CD4-positive, alpha-beta T cell treated with Interleukin-15 for 1 hour (primary cell): Measurements from ENCODE around the gene SRCIN1.
"Not testable (repeated sequence)": the region's sequence is repeated elsewhere in the genome, so short reads cannot be mapped to it uniquely, and the experiment has no call there.

Source experiments
- DNase-seq: peaks from one replicate; pipeline ENCODE4 v3.0.0-alpha.2; 2020

The SRCIN1 gene

GRCh38 chr17:38605841-38606645 is at the start of gene SRCIN1:
Gene SRCIN1 (minus strand): TSS chr17:38605952. CDS start chr17:38605705, 247 bp downstream.
- peak; percentile 58 for DNase-seq

GRCh38 chr17:38654411-38655398 is 49.0 kb upstream of the SRCIN1 start:
- DNase-seq, result no peak

- no peak for DNase-seq
Measured at GRCh38 chr17:38653679-38654078, 47.9 kb upstream of the SRCIN1 start.

- DNase-seq, result no peak
Measured at GRCh38 chr17:38653230-38653629, 47.5 kb upstream of the SRCIN1 start.

GRCh38 chr17:38650653-38651173 is 45.0 kb upstream of the SRCIN1 start:
- not testable (repeated sequence) for DNase-seq

GRCh38 chr17:38637951-38638350 is 32.2 kb upstream of the SRCIN1 start:
- no peak for DNase-seq

- DNase-seq, result no peak
Measured at GRCh38 chr17:38636054-38636453, 30.3 kb upstream of the SRCIN1 start.

GRCh38 chr17:38632334-38632733 is 26.6 kb upstream of the SRCIN1 start:
- no peak for DNase-seq

GRCh38 chr17:38628441-38628840 is 22.7 kb upstream of the SRCIN1 start:
- DNase-seq, result no peak

- DNase-seq, result no peak
Measured at GRCh38 chr17:38627957-38628356, 22.2 kb upstream of the SRCIN1 start.

- DNase-seq, result not testable (repeated sequence)
Measured at GRCh38 chr17:38626606-38627226, 21.0 kb upstream of the SRCIN1 start.

GRCh38 chr17:38625482-38625881 is 19.7 kb upstream of the SRCIN1 start:
- no peak for DNase-seq

GRCh38 chr17:38624782-38625355 is 19.1 kb upstream of the SRCIN1 start:
- DNase-seq, result not testable (repeated sequence)

GRCh38 chr17:38621538-38621937 is 15.8 kb upstream of the SRCIN1 start:
- no peak for DNase-seq

GRCh38 chr17:38620551-38621277 is 15.0 kb upstream of the SRCIN1 start:
- DNase-seq, result no peak

GRCh38 chr17:38619937-38620550 is 14.3 kb upstream of the SRCIN1 start:
- no peak for DNase-seq

GRCh38 chr17:38619451-38619795 is 13.7 kb upstream of the SRCIN1 start:
- DNase-seq, result no peak

GRCh38 chr17:38617967-38618760 is 12.4 kb upstream of the SRCIN1 start:
- no peak for DNase-seq

GRCh38 chr17:38617074-38617860 is 11.5 kb upstream of the SRCIN1 start:
- no peak for DNase-seq

- no peak for DNase-seq
Measured at GRCh38 chr17:38616361-38616760, 10.6 kb upstream of the SRCIN1 start.
